Osteocyte (in vitro differentiated cells): Measurements from ENCODE around the gene OR4C46. TPM values are rescaled to one million over a fixed set of nuclear protein-coding genes. Genes with fewer than 3 reads are reported as not detected.
"Not testable (repeated sequence)": the region's sequence is repeated elsewhere in the genome, so short reads cannot be mapped to it uniquely, and the experiment has no call there.

Source experiments
- DNase-seq: peaks from one replicate; pipeline ENCODE4 v3.0.0; 2021; ENCODE audit warnings: mixed read lengths; ENCODE audit not compliant: unreplicated experiment; ENCODE audit errors: extremely low spot score
- H3K27ac Mint-ChIP-seq: one replicate; pipeline ENCODE4 v1.8.0; 2021; ENCODE audit warnings: mild to moderate bottlenecking, mixed read lengths; ENCODE audit not compliant: unreplicated experiment
- H3K27me3 Mint-ChIP-seq: one replicate; pipeline ENCODE4 v1.8.0; 2021; ENCODE audit warnings: mixed read lengths; ENCODE audit not compliant: unreplicated experiment
- H3K36me3 Mint-ChIP-seq: one replicate; pipeline ENCODE4 v1.8.0; 2021; ENCODE audit warnings: mixed read lengths; ENCODE audit not compliant: unreplicated experiment
- H3K4me1 Mint-ChIP-seq: one replicate; pipeline ENCODE4 v1.8.0; 2021; ENCODE audit warnings: mixed read lengths; ENCODE audit not compliant: unreplicated experiment
- H3K4me3 Mint-ChIP-seq: one replicate; pipeline ENCODE4 v1.8.0; 2021; ENCODE audit warnings: mild to moderate bottlenecking, moderate library complexity, mixed read lengths; ENCODE audit not compliant: unreplicated experiment
- H3K9me3 Mint-ChIP-seq: one replicate; pipeline ENCODE4 v1.8.0; 2021; ENCODE audit warnings: mixed read lengths; ENCODE audit not compliant: unreplicated experiment
- long read RNA-seq: library from polyadenylated mRNA; unstranded; transcript quantifications from one replicate; pipeline ENCODE4 v2.0.0, GENCODE V29; 2021
- total RNA-seq: library from RNA; stranded (reverse); gene quantifications from 2 replicates; pipeline ENCODE4 v1.2.1, GENCODE V29; 2021
- TF ChIP-seq, protein P1 (sequence below): fragments of 200-600 bp; sonication (generic); IDR thresholded peaks from 2 replicates; pipeline ENCODE4 v1.5.0; 2021; ENCODE audit warnings: antibody characterized with exemption, mild to moderate bottlenecking, moderate library complexity

Gene OR4C46
- total RNA-seq: not detected in 2 replicates
- long read RNA-seq: 0 reads

DNA sequence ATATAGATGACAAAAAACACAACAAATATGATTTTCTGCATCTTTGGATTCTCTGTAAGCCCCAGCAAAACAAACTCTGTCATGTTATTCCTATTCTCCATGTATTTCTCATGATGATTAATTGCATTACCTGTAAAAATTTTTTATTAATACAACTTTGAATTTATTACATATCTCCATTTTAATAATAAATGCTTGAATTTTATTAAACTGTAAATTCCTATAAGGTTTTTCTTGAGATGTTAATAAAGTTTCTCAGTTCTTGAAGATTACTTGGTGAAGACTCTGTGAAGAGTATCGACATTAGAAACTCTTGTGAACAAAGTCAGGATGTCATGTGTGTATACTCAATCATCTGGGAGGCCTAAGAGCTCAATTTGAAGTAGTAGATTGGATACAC lies at the start of gene OR4C46:
Gene OR4C46, minus strand, starts transcription at position 101 of the 400 bp plus-strand sequence. Its CDS starts 0 bp downstream, at position 101.
- Mint-ChIP-seq H3K27me3 (no peaks in the 10 kb centered on the region), H3K27ac (no peak within 1 kb of the TSS), H3K9me3 (peaks cover 46% of the 10 kb centered on the region), H3K4me3 (no peak within 1 kb of the TSS), H3K4me1 (no peaks in the 10 kb centered on the region), H3K36me3 (no peaks in the 10 kb centered on the region)
- no peak for DNase-seq
- TF ChIP-seq, protein P1, sequence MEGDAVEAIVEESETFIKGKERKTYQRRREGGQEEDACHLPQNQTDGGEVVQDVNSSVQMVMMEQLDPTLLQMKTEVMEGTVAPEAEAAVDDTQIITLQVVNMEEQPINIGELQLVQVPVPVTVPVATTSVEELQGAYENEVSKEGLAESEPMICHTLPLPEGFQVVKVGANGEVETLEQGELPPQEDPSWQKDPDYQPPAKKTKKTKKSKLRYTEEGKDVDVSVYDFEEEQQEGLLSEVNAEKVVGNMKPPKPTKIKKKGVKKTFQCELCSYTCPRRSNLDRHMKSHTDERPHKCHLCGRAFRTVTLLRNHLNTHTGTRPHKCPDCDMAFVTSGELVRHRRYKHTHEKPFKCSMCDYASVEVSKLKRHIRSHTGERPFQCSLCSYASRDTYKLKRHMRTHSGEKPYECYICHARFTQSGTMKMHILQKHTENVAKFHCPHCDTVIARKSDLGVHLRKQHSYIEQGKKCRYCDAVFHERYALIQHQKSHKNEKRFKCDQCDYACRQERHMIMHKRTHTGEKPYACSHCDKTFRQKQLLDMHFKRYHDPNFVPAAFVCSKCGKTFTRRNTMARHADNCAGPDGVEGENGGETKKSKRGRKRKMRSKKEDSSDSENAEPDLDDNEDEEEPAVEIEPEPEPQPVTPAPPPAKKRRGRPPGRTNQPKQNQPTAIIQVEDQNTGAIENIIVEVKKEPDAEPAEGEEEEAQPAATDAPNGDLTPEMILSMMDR: no peak

DNA sequence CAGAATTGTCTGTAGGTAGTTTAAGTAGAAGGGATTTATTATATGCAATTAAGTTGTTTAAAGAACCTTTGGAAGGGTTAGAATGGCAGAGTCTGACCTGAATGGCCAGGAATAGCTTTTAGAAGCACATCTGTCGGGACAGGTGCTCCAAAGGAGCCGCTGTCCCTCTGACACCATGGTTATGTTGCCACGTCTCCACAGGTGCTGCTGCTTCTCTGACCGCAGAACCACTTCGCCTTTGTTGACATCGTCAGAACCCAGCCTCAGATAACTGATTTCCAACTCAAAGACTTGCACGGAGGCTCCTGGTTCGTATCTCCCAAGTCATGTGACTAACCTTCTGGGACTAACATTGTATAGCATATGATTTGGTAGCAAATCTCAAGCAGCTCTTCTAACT lies 41.8 kb upstream of the OR4C46 start:
- peaks cover 37% of the 10 kb centered on the region for H3K9me3 Mint-ChIP-seq

DNA sequence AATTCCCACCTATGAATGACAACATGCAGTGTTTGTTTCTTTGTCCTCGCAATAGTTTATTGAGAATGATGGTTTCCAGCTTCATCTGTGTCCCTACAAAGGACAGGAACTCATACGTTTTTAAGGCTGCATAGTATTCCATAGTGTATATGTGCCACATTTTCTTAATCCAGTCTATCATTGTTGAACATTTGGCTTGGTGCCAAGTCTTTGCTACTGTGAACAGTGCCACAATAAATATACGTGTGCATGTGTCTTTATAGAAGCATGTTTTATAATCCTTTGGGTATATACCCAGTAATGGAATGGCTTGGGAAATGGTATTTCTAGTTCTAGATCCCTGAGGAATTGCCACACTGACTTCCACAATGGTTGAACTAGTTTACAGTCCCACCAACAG lies 42.4 kb downstream of the OR4C46 start:
- not testable (repeated sequence) for H3K4me1 Mint-ChIP-seq, H3K27ac Mint-ChIP-seq, H3K4me3 Mint-ChIP-seq, DNase-seq, H3K27me3 Mint-ChIP-seq, H3K36me3 Mint-ChIP-seq
- H3K9me3 Mint-ChIP-seq: peaks cover 34% of the 10 kb centered on the region

More for the DNA sequence above, 41.8 kb upstream of the OR4C46 start:
- not testable (repeated sequence) for H3K4me3 Mint-ChIP-seq, H3K4me1 Mint-ChIP-seq, DNase-seq, H3K27ac Mint-ChIP-seq, H3K36me3 Mint-ChIP-seq, H3K27me3 Mint-ChIP-seq

DNA sequence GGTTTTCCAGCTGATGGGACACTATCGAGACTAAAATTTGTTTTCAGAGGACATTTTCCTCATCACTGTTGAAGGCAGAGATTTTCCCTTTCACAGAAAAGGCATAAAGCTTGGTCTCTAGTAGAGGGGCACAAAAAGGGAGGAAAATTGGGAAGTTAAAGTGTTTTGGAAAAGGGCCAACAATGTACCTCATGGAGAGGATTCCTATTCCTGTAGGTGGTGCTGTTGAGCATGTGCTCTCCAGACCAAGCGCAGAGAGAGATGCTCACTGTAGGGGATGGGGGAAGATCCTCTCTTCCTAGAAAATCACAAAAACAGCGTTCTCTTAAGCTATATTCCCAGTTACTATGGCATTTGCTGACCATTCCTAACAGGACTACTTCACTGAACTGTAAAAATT lies 44.9 kb downstream of the OR4C46 start:
- DNase-seq: no peak
- Mint-ChIP-seq H3K4me3 (no peak overlapping the region), H3K9me3 (peaks cover 25% of the 10 kb centered on the region), H3K36me3 (no peaks in the 10 kb centered on the region), H3K27ac (no peak overlapping the region), H3K27me3 (no peaks in the 10 kb centered on the region), H3K4me1 (no peaks in the 10 kb centered on the region)
- TF ChIP-seq, protein P1: no peak

DNA sequence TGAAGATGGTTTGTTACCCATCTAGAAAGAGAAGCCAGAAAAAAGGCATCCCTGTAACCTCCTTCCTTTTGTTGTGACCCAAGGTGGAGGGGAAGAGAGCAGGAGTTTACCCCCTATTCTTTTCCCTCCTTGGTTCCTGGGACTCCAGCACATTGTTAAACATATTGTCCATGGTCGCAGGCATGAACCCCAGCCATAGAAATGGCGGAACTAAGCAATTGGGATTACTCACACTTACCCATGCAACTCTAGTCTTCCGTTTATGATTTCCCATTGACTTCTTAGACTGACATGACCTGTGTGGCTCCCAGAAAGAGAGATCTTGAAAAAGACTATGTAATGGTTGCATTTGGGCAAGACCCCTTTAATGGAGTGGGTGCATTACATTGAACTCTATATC lies 45.4 kb downstream of the OR4C46 start:
- no peaks in the 10 kb centered on the region for H3K36me3 Mint-ChIP-seq
- no peak for DNase-seq
- H3K27me3 Mint-ChIP-seq: no peaks in the 10 kb centered on the region
- no peak overlapping the region for H3K4me3 Mint-ChIP-seq
- TF ChIP-seq, protein P1: no peak
- H3K9me3 Mint-ChIP-seq: peaks cover 25% of the 10 kb centered on the region
- no peaks in the 10 kb centered on the region for H3K4me1 Mint-ChIP-seq
- no peak overlapping the region for H3K27ac Mint-ChIP-seq

Other genes starting within 250 kb of the OR4C46 start
- not detected in 2 replicates for gene OR4A5, start 102.8 kb upstream of the OR4C46 start, total RNA-seq